Measurements from ENCODE around the gene HSPH1. TPM values are rescaled to one million over a fixed set of nuclear protein-coding genes. Genes with fewer than 3 reads are reported as not detected.

The HSPH1 gene
- total and polyA plus RNA-seq, 8 donors: 11.1 to 37.0 (median 21.1) TPM

DNA sequence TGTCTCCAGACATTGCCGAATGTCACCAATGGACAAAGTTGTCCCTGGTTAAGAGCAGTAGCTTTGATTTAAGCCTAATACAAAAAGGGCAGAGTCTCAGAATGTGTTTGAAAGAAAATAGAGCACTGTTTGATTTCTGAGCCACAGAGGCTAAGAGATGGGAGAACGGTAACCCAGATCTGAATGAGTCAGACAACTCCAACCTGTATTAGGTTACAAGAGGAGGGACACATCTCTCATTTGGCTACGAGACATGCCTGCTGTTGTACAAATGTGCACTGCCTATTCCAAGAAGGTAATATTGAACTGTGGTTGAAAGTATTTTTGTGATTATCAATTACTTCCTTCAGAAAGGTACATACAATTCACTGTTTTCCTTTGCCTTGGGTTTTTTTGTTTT is 4.9 kb upstream of the HSPH1 start:
- WGBS, 2 donors: 76 to 85% methylated on average over 3 of the region's 3 CpGs
- intact Hi-C loops (cut with DNase I): no loop called here
- Histone ChIP-seq H3K4me1 (peaks cover 0 to 5% (median 0%) of the 10 kb centered on the region in 3 donors), H3K27ac (no peak overlapping the region), H3K27me3 (no peaks in the 10 kb centered on the region), H3K4me3 (no peak overlapping the region), H3K9me3 (no peaks in the 10 kb centered on the region), H3K36me3 (no peaks in the 10 kb centered on the region)
- FAIRE-seq (no peak), ATAC-seq (no peak), DNase-seq (no peak)
- TF ChIP-seq, protein P1, sequence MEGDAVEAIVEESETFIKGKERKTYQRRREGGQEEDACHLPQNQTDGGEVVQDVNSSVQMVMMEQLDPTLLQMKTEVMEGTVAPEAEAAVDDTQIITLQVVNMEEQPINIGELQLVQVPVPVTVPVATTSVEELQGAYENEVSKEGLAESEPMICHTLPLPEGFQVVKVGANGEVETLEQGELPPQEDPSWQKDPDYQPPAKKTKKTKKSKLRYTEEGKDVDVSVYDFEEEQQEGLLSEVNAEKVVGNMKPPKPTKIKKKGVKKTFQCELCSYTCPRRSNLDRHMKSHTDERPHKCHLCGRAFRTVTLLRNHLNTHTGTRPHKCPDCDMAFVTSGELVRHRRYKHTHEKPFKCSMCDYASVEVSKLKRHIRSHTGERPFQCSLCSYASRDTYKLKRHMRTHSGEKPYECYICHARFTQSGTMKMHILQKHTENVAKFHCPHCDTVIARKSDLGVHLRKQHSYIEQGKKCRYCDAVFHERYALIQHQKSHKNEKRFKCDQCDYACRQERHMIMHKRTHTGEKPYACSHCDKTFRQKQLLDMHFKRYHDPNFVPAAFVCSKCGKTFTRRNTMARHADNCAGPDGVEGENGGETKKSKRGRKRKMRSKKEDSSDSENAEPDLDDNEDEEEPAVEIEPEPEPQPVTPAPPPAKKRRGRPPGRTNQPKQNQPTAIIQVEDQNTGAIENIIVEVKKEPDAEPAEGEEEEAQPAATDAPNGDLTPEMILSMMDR (IDR thresholded peaks at IDR 0.05): no peak

DNA sequence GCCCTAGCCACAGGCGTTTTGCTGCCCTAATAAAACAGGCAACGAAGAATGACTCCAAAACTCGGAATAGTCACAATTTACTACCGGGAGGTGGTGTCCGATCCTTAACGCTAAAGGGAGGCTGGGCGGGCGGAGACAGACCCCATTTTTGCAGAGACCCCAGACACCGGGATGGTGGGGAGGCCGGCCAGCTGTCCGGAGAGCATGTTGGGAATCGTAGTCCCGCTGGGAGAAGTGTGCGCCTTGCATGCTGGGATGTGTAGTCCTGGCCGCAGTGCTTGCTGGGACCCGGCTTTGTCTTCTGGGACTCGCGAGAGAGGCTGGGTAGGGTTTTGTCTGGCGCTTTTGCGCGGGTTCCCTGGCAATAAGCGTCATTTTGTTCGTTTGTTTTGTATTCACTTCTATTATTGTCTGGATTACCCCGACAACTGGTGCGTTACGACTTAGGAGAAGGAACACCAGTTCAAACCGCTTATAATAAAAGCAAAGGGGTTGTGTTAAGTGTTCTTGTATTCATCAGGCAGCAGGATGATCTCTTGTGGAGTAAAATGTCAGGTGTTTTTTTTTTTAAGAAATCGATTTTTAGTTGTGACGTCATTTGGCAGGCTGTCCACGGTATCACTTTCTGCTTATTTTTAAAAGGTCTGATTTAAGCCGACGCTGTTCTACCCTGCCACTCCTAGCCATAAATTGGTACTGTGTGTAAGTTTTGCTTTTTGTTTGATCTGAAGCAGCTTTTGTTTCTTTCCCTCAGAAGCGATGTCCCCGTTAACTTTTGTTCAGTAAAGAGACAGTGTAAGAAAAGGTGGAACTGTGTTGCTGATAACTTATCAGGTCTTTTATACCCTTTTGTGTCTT is 676 bp upstream of the HSPH1 start:
- no peak for FAIRE-seq
- H3K9me3 ChIP-seq: no peaks in the 10 kb centered on the region
- peak overlapping the region; percentile 77 to 100 (median 94) for H3K27ac ChIP-seq
- peak; percentile 88 to 98 (median 96) for DNase-seq
- H3K4me3 ChIP-seq: peak overlapping the region; percentile 62 to 95 (median 68)
- ATAC-seq: peak; percentile 89 to 95 (median 94)
- peaks cover 0 to 3% (median 0%) of the 10 kb centered on the region in 3 donors for H3K36me3 ChIP-seq
- TF ChIP-seq, protein P1 (IDR thresholded peaks at IDR 0.05): no peak
- H3K27me3 ChIP-seq: no peaks in the 10 kb centered on the region
- 0 to 1% methylated on average over 34 of the region's 34 CpGs for WGBS, 2 donors
- intact Hi-C loops (cut with DNase I): no loop called here
- H3K4me1 ChIP-seq: peaks cover 0 to 14% (median 8%) of the 10 kb centered on the region in 3 donors

DNA sequence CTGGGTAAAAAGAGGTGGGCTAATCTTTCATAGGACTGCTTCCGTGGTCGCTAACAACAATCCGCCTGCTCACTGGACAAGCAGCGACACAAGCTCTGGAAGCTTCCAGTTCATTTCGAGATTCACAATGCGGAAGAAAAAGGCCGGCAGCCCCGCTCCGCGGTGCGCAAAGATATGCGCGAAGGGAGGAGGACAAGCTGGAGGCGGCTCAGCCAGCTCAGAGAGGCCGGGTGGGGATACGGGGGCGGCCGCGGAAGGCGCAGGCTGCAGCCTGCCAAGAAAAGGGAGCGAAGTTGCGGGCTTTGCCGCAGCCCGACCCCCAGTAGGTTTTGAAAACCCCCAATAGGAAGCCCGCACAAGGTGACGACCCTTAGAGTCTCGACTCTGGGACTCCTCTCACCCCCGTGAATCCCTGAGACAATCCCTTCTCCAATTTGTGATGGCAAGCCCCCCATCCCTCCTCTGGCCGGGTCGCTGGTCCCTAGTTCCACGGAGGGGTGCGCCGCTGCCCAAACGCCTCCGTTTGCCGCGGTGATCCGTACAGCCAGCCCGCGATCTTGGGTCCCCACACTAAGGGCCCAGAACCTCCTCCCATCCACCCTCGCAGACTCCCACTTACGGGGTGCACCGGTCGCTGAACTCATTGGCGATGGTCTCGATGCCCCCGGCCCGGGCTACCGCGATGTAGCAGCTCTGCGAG is 697 bp downstream of the HSPH1 start:
- Histone ChIP-seq H3K4me3 (peak overlapping the region; percentile 62 to 95 (median 68)), H3K36me3 (peaks cover 0 to 6% (median 0%) of the 10 kb centered on the region in 3 donors), H3K4me1 (peaks cover 0 to 14% (median 8%) of the 10 kb centered on the region in 3 donors), H3K27ac (peak overlapping the region; percentile 50 to 100 (median 88)), H3K9me3 (no peaks in the 10 kb centered on the region), H3K27me3 (no peaks in the 10 kb centered on the region)
- FAIRE-seq (no peak), ATAC-seq (peak; percentile 16 to 53 (median 34)), DNase-seq (peak; percentile 32 to 86 (median 65))
- WGBS, 2 donors: 0% methylated on average over 51 of the region's 51 CpGs
- intact Hi-C loops (cut with DNase I): no loop called here
- TF ChIP-seq, protein P1 (IDR thresholded peaks at IDR 0.05): no peak

DNA sequence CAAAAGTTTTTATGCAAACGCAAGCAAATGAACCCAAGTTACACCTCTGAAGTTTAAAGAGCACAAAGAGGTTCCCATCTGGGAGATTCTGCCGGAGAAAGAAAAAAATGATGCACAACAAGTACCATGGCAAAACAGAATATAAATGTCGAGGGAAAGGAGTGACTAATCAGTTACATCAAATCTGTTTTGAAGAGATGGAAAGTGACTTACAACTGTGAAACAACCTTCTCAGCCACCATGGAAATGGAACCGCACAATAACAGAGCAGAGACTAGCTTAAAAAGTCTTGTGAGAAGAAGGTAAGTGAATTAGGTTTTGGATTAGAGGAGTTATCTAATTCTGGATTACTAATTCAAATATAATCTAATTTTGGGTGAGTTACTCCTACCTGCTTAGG is 2.4 kb downstream of the HSPH1 start:
- FAIRE-seq: no peak
- no peaks in the 10 kb centered on the region for H3K9me3 ChIP-seq
- no peak overlapping the region for H3K4me3 ChIP-seq
- TF ChIP-seq, protein P1 (IDR thresholded peaks at IDR 0.05): no peak
- WGBS, 2 donors: 81 to 88% methylated on average over 4 of the region's 4 CpGs
- intact Hi-C loops (cut with DNase I): no loop called here
- H3K36me3 ChIP-seq: peaks cover 5 to 16% (median 6%) of the 10 kb centered on the region in 3 donors
- no peak for ATAC-seq
- peaks cover 0 to 14% (median 8%) of the 10 kb centered on the region in 3 donors for H3K4me1 ChIP-seq
- no peak for DNase-seq
- H3K27me3 ChIP-seq: no peaks in the 10 kb centered on the region
- H3K27ac ChIP-seq: no peak overlapping the region
